Prostate gland (tissue), 2 donors: Measurements from ENCODE around the gene ACSM3.
"Not testable (repeated sequence)": the region's sequence is repeated elsewhere in the genome, so short reads cannot be mapped to it uniquely, and the experiment has no call there.

Source experiments
- CTCF ChIP-seq, 4 experiments: fragments of 200-600 bp in 2 of 4; fragments of 450-650 bp in 2 of 4; sonication (generic) in 2 of 4; IDR thresholded peaks; 1 replicate in 3 of 4; 2 replicates in 1 of 4; pipeline ENCODE4 v1.5.1; 2016 to 2019; ENCODE audit warnings: antibody characterized with exemption in 4 of 4, mild to moderate bottlenecking in 2 of 4, moderate library complexity in 2 of 4
- POLR2A ChIP-seq: fragments of 450-650 bp; IDR thresholded peaks from one replicate; pipeline ENCODE4 v1.6.1; 2016; ENCODE audit warnings: antibody characterized with exemption, mild to moderate bottlenecking
- POLR2AphosphoS5 ChIP-seq: sonication (generic); formaldehyde crosslinking; IDR thresholded peaks from one replicate; pipeline ENCODE4 v1.6.1; 2017; ENCODE audit warnings: antibody characterized with exemption

GRCh38 chr16:20755799-20756198, 8.0 kb upstream of the ACSM3 start:
- TF ChIP-seq CTCF (IDR thresholded peaks at IDR 0.05); POLR2A; POLR2AphosphoS5: not testable (repeated sequence)
